SH-SY5Y (cell line): ENCODE results near the gene PEA15.

Experiments
- GATA2 ChIP-seq: IDR thresholded peaks from 2 replicates; pipeline ENCODE4 v1.6.1; 2011; ENCODE audit warnings: mild to moderate bottlenecking, low read depth, low read length
- GATA3 ChIP-seq: IDR thresholded peaks from 2 replicates; pipeline ENCODE4 v1.6.1; 2011; ENCODE audit warnings: low read depth, mild to moderate bottlenecking, low read length, moderate library complexity

- TF ChIP-seq GATA2 (no peak), GATA3 (no peak)
These were observed 36.4 kb upstream of the PEA15 start for GRCh38 chr1:160168609-160169369.
